TTC549 (cell line): Measurements from ENCODE around the gene RMI1.

ENCODE experiments used
- FAIRE-seq: peaks from 2 replicates; lab custom pipeline; 2012; peaks lifted over from hg19 to GRCh38; lab: Jason Lieb, UNC

The RMI1 gene

DNA sequence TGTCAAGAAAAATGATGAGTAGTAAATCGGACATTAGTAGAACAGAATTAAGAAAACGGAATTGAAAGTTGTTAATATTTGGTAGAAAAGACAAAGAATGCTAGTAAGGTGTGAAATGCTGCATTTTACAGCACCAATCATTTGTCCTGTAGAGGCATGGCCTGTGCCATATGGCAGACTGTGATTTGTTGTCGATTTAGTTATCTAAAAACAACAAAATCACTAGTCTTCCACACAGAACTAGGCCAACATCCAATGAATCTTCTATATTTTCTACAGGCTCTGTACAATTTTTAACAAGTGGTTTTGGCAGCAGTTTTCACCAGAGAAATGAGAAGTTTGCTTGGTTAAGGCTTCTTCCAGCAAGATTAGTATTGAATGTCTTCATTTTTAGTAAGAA is 11.0 kb upstream of the RMI1 start:
- FAIRE-seq, result no peak

DNA sequence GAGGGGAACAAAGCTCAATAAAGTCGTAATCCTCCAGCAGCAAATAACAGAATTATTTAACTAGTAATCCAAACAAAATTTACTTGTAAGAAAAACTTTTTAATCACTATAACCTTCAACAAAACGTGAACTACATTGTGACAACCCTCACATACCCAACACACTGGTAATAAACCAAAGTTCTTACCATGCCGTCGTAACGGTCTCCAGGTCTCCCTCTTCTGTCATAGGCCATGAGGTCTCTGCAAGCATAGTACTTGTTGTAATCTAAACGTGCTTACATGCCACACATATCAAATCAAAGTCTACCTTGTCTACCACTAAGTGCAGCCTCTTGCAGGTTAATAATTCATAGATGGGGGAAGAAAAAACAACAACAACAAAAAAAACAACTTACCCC is 9.1 kb upstream of the RMI1 start:
- FAIRE-seq, result no peak

DNA sequence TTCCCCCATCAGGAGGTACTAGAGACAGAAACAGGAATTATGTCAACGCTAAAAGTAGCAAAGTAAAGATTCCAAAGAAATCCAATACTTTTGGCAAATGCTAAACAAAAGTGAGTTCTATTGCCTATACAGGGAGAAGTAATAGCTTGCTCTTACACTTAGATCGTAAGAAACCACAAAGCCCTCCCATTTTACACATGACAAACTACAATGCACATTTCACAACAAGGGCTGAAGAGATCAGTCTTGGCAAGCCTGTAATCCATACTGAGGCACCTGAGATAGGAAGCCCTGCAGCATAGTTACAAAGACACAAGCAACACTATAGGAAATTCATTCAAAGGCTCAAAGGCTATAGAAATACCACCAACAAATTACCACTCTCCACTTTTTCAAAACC is 8.3 kb upstream of the RMI1 start:
- FAIRE-seq, result no peak

DNA sequence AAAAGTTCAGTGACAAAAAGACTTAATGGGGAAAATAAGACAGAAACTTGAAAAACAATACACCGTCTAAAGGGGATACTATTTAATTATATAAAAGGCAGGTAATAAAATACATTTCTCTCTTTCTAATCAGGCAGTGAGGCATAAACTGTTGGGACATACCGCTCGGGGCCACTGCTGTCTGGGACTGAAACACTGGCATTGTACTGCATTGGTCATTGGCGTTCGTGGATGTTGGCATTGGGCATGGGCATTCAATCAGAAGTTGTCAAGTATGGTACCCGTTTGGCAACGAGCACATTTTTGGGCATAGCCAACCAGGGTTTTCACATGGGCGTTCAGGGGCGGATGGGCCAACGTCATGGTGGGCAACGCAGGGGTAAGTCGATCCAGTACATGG is 5.3 kb upstream of the RMI1 start:
- FAIRE-seq, result no peak

DNA sequence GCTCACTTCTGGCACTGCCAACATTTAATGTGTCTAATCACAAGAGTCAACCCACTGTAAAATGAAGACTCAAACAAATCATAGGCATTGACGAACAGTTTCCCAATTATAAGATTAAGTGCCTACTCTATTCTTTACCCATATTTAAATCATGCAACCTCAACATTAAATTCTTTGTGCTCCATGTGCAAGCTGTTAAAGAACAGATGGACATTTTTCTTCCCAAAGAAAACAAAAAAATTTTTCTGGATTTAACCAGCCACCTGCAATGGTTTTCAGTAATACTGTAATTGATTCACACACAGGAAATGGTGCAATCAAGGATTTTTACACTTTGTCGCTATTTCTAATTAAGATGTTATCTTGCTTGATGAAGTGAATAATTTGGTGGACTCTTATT is 4.2 kb upstream of the RMI1 start:
- FAIRE-seq, result no peak

DNA sequence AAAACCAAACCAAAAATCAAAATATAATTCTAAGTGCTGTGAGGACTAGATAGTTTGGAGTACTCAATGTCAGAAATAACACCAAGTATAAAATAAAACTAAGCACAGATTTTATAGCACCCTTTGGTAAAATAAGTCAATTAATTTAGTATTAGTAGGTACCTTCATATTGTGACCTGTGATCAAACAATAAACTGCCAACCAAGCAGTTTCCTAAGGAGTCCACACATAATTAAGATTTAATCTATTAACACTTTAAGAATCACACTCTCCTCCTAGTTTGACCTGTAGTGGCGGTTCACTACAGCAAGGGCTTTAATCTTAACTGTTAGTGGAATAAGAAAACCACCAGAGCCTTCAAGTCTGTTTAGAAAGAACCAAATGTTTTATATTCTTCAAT is 3.4 kb upstream of the RMI1 start:
- FAIRE-seq, result no peak

DNA sequence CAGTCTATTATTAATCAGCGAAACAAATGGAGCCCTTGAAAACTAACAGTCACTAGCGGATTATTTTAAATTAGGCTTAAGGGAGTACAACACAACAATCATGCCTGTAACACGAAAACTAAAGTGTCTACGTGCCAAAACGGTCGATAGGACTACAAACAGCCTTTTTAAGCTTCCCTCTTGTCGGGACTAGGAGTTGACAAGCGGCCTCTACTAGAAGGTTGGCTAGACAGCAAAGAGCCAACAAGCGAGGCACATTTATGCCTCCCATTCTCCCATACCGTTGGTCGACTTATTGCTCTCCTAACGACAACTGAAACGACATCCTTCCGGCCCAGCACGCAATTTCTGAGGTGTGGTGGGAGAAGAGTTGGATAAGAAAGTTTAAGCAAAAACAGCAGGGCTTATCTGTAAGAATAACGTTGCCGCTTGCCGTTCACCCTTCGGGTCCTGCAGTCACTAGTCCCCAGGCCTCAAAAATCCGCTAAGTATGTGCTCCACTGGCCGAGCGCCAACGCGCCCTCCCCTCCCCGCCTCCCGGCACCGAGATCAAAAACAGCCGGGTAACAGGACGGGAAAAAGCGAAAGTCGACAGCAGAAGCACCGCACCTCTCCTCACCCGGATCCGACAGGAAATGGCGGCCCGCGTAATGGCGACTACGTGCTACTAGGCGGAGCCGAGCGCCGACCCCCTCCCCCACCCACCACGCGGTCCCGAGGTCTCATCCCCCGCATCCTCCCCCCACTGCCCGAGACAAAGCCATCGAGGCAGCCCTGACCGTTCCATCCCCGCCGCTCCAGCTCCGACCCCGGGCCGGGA is 1.4 kb upstream of the RMI1 start:
- FAIRE-seq, result no peak

DNA sequence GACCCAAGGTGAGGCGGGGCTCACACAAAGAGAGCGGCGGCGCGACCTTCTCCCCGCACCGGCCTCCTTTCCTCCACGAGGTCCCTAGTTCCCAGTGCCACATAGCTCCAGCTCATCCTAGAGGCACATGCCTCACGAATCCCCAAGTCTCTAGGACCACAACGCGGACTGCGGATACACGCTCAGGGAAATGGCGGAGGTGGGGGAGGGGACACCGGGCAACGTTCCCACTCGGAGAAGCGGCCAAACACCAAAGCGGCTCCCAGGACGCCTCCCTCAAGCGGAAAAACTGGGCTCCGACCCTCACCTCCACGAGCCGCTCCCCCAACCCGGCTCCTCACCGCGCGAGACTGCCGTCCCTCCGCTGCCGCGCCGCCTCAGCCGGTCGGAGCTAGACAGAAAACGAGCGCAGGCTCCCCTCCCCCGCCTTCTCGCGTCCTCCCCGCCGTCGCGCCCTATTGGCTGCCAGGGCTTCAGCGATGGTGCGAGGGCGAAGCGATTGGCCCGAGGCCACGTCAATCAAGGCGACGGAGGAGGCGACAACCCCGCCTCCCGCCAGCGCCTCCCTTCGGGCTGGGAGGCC is 702 bp upstream of the RMI1 start, which contains the start of gene HNRNPK:
HNRNPK (minus strand) TSS at position 404 of the 583 bp plus-strand sequence. CDS start 1,963 bp downstream, outside the sequence.
- no peak for FAIRE-seq

DNA sequence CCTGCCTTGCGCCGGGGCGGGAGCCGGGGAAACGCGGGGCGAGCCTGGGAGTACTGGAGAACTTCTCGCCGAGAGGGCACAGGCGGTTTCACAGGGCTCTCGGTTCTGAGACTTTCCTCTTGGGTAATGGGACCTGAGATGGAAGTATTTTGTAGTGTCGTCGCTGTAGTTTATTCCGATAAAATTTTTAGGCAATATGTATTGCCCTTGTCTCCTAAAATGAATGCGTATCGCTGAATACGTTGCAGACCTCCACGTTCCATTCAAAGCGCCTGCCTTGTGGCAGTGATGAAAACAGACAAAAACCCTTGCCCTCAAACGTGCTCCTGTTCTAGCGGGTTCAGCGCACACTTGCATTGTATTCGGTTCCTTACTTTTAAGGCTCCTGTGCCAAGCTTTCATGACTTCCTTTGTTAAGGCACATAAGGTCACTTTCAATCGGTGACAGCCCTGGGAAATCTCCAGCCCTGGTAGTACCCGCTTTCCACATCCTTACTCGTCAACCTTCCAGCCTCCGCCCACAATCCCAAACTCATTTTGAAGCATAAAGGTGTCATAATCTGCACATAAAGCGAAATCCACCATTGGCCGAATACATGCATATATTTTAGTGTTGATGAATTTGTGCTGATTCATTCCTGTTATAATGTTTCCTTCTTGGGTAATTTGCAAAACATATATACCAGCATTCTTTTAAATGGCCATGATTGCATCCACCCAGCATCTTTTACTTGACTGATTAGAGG is 694 bp downstream of the RMI1 start:
- no peak for FAIRE-seq

DNA sequence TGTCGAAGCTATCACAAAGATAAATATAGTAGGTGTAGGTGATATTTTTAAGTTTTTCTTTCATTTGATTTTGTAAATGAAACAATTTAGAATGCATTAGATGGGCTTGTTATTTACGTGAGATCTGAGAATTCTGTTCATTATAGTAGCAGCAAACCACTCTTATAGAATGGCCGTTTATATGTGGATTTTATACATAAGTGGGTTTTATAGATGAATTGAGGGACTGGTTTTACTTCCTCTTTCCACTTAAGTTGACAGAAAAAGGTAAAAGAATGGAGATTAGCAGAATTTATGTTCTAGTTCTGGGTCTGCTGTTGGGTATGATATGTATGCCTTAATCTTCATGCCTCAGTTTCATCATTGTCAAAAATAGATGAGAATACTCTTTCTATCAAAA is 5.6 kb downstream of the RMI1 start:
- no peak for FAIRE-seq

DNA sequence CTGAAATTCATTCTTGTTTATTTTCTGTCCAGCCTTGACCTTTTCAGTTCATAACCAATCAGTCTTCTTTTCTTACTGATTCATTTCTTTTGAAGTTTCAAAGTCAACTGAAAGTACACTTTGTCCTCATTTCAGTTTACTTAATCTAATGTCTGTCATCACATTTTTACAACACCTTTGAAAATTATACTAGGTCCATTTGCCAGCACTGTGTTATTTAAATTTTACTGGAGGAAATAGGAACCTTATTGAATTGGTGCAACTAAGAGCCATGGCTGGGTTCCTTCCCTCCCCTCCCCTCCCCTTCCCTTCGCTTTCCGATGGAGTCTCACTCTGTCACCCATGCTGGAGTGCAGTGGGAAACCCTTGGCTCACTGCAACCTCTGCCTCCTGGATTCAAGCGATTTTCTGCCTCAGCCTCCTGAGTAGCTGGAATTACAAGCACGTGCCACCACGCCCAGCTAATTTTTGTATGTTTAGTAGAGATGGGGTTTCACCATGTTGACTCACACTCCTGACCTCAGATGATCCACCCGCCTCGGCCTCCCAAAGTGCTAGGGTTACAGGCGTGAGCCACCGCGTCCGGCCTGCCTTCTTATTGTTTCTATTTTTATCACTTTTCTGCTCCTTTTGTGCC is 6.3 kb downstream of the RMI1 start:
- FAIRE-seq, result no peak

DNA sequence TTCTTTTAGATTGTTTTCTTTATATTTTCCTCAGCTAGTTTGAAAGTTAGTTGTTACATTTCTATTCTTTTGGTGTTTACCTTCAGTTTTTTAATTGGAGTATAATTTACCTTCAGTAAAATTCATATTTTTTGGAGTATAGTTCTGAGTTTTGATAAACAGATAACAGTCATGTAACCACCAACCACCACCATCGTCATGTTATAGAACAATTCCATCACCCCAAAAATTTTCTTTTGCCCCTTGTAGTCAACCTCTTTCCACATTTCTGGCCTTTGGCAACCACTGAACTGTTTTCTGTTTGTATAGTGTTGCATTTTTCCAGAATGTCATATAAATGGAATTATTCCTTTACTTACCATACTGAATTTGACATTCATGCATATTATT is 6.8 kb downstream of the RMI1 start:
- no peak for FAIRE-seq

DNA sequence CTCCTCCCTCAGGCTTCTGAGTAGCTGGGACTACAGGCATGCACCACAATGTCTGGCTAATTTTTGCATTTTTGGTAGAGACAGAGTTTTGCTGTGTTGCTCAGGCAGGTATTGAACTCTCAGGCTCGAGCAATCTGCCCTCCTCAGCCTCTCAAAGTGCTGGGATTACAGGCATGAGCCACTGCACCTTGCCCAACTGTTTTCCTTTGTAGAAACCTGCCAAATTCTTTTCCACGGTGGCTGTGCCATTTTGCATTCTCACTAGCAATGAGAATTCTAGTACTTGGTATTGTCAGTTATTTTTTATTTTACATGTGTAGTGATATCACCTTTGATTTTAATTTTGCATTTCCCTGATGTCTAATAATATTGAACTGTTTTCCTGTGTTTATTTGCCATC is 7.8 kb downstream of the RMI1 start:
- no peak for FAIRE-seq

DNA sequence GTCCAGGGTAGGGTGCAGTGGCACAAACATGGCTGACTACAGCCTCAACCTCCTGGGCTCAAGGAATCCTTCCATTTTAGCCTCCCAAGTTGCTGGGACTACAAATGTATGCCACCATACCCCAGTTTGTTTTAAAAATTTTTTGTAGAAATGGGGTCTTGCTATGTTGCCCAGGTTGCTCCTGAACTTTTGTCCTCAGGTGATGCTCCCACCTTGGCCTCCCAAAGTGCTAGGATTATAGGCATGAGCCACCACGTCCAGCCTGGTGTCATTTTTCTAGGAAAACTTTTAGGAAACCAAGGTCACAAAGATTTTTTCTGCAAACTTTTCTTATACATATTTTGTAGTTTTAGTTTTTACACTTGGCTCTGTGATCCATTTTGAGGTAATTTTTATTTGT is 10.8 kb downstream of the RMI1 start:
- FAIRE-seq, result no peak

DNA sequence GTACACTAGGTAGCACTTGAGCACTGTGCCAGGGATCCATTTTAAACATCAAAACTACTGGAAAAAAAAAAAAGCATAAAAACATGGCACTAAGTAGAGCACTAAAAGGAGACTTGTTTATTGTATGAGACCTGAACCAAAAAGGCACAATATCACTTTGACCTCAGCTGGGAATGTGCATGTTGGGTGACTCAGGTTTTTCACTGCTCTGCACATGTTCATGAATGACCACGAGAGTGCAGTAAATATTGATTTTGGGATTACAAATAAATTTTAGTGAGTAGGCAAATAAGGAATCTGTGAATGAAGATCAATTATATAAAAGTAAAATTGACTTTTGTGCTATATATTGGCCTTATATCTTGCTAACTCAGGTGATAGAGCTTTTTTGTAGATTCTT is 11.8 kb downstream of the RMI1 start:
- FAIRE-seq, result no peak

DNA sequence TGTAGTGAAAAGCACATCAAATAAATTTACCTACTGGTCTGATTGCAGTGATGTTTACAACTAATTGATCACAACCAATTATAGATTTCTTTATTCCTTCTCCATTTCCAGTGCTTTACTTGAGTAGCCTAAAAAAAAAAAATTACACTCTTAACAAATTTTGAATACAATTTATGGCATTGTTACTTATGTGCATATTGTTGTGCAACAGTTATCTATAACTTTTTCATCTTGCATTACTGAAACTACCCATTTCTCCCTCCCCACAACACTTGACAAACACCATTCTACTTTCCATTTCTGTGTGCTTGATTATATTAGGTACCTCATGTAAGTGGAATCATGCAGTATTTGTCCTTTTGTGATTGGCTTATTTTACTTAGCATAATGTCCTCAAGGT is 12.3 kb downstream of the RMI1 start:
- no peak for FAIRE-seq

DNA sequence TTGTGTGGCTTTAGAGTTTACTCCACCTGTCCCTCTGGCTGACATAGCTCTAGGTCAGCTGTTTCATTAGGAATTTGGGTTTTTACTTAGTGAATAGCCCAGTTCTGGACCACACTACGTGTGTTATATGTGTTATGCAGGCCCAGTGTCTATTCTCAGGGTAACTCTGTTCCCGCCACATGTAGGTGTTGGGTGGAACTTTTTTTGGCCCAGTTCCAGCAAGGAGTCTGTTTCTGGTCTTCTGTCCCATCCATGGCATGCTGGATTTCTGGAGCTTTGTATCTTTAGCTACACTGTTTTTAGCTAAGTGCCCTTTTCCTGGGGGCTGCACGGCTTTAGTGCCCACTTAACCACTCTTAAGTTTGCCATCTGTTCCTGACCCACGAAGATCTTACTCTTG is 15.5 kb downstream of the RMI1 start:
- FAIRE-seq, result no peak

DNA sequence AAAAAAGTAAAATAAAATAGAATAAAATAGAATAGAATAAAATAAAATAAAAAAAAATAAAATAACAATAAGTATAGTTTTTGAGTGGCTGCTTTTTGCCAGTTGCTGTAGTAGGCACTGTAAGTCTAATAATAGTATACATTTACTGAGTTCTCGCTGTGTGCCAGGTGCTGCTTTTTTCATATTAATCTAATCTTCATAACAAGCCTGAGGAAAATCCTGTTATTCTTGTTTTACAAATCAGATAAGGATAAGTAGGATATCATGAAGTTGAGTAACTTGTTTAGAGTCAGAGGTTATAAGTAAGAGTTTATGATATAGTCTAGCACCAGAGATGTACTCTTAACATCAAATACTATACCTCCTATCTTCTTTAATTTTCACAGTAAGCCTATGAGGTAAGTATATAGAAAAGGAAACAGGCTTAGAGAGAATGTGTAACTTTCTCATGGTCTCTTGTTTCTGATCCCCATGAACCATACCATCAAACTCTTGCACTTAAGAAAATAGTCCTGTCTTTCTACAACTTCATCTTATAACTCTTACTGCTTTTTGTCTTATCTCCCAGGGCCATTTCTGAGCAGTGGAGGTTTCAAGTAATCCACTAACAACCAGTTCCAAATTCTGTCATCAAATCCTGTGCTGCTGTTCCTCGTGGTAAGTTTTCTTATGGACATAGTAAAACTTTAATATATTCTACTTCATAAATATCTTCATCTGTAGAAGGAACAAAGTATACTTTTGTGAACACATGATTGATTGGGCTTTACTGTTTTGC is 18.7 kb downstream of the RMI1 start:
- FAIRE-seq, result no peak

DNA sequence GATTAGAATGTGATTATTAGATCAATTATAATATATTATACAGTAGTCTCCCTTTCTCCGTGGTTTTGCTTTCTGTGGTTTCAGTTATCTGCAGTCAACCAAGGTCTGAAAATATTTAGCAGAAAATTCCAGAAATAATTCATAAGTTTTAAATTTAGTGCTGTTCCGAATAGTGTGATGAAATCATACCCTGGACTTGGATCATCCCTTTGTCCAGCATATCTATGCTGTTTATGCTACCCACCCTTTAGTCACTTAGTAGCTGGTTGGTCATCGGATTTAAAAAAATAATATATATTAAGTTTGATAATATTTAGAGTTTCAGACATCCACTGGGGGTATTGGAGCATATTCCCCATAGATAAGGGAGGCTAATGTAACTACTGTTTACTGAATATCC is 19.6 kb downstream of the RMI1 start:
- no peak for FAIRE-seq

DNA sequence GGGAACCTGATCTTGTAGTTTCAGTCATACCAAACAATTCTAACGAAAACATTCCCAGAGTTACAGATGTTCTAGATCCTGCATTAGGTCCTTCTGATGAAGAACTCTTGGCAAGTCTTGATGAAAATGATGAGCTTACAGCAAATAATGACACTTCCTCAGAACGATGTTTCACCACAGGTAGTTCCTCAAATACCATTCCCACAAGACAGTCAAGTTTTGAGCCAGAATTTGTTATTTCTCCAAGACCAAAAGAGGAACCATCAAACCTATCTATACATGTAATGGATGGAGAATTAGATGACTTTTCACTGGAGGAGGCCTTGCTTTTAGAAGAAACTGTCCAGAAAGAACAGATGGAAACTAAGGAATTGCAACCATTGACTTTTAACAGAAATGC is 21.0 kb downstream of the RMI1 start:
- no peak for FAIRE-seq

DNA sequence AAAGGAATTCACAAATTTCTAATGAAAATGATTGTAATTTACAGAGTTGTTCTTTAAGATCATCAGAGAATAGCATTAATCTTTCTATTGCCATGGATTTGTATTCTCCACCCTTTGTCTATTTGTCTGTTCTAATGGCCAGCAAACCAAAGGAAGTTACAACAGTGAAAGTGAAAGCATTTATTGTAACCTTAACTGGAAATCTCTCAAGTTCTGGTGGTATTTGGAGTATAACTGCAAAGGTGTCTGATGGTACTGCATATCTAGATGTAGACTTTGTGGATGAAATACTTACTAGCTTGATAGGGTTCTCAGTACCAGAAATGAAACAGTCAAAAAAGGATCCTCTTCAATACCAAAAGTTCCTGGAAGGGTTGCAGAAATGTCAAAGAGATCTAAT is 21.7 kb downstream of the RMI1 start:
- no peak for FAIRE-seq

DNA sequence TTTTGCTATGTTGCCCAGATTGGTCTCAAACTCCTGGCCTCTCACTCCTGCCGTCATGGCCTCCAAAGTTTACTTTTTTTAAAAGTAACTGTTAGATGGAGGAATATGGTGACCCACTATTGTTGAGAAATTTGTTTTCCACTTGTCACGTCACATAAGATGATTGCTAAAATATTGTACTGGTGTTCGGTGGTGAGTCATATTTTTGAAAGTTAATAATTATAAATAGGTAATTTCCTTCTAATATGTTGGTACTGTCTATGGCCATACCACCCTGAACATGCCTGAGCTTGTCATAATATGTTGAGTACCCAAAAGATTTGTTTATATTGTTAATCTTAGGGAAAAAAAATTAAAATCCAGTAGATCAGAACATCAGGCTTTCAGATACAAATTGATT is 22.6 kb downstream of the RMI1 start:
- no peak for FAIRE-seq
